GM21367 (cell line): ENCODE data around the gene SUV39H2.
"Not testable (repeated sequence)": the region's sequence is repeated elsewhere in the genome, so short reads cannot be mapped to it uniquely, and the experiment has no call there.

Experiments used
- ATAC-seq: cut with Tn5 transposase; IDR thresholded peaks from one replicate; pipeline ENCODE4 v1.9.1; 2021; ENCODE audit not compliant: unreplicated experiment

SUV39H2 gene

GRCh38 chr10:14878266-14879123 is at the start of gene SUV39H2:
TSS of gene SUV39H2 (plus strand) at chr10:14878866. CDS start at chr10:14878889, 23 bp downstream.
- peak; percentile 82 for ATAC-seq

GRCh38 chr10:14833106-14833505 is 45.6 kb upstream of the SUV39H2 start:
- ATAC-seq: no peak

- no peak for ATAC-seq
Observed at GRCh38 chr10:14836208-14836607, 42.5 kb upstream of the SUV39H2 start.

- ATAC-seq: no peak
Observed at GRCh38 chr10:14837003-14837756, 41.5 kb upstream of the SUV39H2 start.

GRCh38 chr10:14837757-14838581 is 40.7 kb upstream of the SUV39H2 start, which contains the start of the genes CDNF, HSPA14 and MSANTD7:
TSS of gene CDNF (minus strand) at chr10:14838037. CDS start at chr10:14837946, 91 bp downstream.
TSS of gene HSPA14 (plus strand) at chr10:14838306. CDS start at chr10:14838403, 97 bp downstream.
TSS of gene MSANTD7 (plus strand) at chr10:14838306. CDS start at chr10:14842285, 3,979 bp downstream.
- ATAC-seq: peak; percentile 91

GRCh38 chr10:14838582-14839304 is 39.9 kb upstream of the SUV39H2 start:
- no peak for ATAC-seq

- ATAC-seq: no peak
Observed at GRCh38 chr10:14839305-14839695, 39.4 kb upstream of the SUV39H2 start.

- ATAC-seq: no peak
Observed at GRCh38 chr10:14840178-14840577, 38.5 kb upstream of the SUV39H2 start.

GRCh38 chr10:14843327-14843988 is 35.2 kb upstream of the SUV39H2 start:
- no peak for ATAC-seq

- no peak for ATAC-seq
Observed at GRCh38 chr10:14844948-14845347, 33.7 kb upstream of the SUV39H2 start.

GRCh38 chr10:14852236-14852635 is 26.4 kb upstream of the SUV39H2 start:
- ATAC-seq: no peak

GRCh38 chr10:14855453-14855852 is 23.2 kb upstream of the SUV39H2 start:
- no peak for ATAC-seq

- no peak for ATAC-seq
Observed at GRCh38 chr10:14858338-14858960, 20.2 kb upstream of the SUV39H2 start.

- no peak for ATAC-seq
Observed at GRCh38 chr10:14859043-14859442, 19.6 kb upstream of the SUV39H2 start.

- ATAC-seq: no peak
Observed at GRCh38 chr10:14859775-14860174, 18.9 kb upstream of the SUV39H2 start.

- no peak for ATAC-seq
Observed at GRCh38 chr10:14860791-14861190, 17.9 kb upstream of the SUV39H2 start.

- ATAC-seq: not testable (repeated sequence)
Observed at GRCh38 chr10:14864466-14864865, 14.2 kb upstream of the SUV39H2 start.

- not testable (repeated sequence) for ATAC-seq
Observed at GRCh38 chr10:14864871-14865270, 13.8 kb upstream of the SUV39H2 start.

GRCh38 chr10:14873090-14873760 is 5.4 kb upstream of the SUV39H2 start:
- peak; percentile 37 for ATAC-seq
